ENCODE data around the gene PGAM5. TPM values are rescaled to one million over a fixed set of nuclear protein-coding genes. Genes with fewer than 3 reads are reported as not detected.

PGAM5 gene
- total RNA-seq, 4 donors from 2014 or later = 23.8 to 29.6 (median 26.1) TPM

DNA sequence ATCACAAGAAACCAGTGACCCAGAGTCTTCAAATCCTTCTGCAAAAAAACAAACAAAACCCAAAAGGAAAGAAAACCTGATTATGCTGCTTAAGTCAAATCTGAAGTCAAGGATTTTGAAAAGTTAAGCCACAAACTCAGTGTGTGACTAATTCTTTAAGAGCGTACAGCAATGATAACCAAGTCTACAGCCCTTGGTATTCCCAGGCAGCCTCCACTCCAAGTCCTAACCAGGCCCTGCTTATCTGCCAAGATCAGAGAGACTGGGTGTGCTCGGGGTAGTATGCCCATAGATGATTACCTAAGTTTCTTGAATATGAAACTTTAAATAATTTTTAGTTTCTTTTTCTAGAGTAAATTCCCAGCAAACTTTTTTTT, 13.1 kb downstream of the PGAM5 start:
- H3K4me3 ChIP-seq = no peak overlapping the region
- no peak for ATAC-seq
- no peaks in the 10 kb centered on the region for H3K27me3 ChIP-seq
- no peak overlapping the region for H3K27ac ChIP-seq
- no peaks in the 10 kb centered on the region for H3K9me3 ChIP-seq
- no peaks in the 10 kb centered on the region for H3K4me1 ChIP-seq
- peaks cover 0 to 100% of the 10 kb centered on the region in 2 donors for H3K36me3 ChIP-seq
- 72 to 96% methylated on average over 2 of the region's 2 CpGs for WGBS, 2 donors (ENCODE audit: low coverage in 1 of 2)
- TF ChIP-seq, protein P1, sequence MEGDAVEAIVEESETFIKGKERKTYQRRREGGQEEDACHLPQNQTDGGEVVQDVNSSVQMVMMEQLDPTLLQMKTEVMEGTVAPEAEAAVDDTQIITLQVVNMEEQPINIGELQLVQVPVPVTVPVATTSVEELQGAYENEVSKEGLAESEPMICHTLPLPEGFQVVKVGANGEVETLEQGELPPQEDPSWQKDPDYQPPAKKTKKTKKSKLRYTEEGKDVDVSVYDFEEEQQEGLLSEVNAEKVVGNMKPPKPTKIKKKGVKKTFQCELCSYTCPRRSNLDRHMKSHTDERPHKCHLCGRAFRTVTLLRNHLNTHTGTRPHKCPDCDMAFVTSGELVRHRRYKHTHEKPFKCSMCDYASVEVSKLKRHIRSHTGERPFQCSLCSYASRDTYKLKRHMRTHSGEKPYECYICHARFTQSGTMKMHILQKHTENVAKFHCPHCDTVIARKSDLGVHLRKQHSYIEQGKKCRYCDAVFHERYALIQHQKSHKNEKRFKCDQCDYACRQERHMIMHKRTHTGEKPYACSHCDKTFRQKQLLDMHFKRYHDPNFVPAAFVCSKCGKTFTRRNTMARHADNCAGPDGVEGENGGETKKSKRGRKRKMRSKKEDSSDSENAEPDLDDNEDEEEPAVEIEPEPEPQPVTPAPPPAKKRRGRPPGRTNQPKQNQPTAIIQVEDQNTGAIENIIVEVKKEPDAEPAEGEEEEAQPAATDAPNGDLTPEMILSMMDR (IDR thresholded peaks at IDR 0.05) = no peak
- no peak for TF ChIP-seq POLR2A (IDR thresholded peaks at IDR 0.05)
- no peak for TF ChIP-seq EP300 (IDR thresholded peaks at IDR 0.05)
- TF ChIP-seq POLR2AphosphoS5 (IDR thresholded peaks at IDR 0.05) = no peak

DNA sequence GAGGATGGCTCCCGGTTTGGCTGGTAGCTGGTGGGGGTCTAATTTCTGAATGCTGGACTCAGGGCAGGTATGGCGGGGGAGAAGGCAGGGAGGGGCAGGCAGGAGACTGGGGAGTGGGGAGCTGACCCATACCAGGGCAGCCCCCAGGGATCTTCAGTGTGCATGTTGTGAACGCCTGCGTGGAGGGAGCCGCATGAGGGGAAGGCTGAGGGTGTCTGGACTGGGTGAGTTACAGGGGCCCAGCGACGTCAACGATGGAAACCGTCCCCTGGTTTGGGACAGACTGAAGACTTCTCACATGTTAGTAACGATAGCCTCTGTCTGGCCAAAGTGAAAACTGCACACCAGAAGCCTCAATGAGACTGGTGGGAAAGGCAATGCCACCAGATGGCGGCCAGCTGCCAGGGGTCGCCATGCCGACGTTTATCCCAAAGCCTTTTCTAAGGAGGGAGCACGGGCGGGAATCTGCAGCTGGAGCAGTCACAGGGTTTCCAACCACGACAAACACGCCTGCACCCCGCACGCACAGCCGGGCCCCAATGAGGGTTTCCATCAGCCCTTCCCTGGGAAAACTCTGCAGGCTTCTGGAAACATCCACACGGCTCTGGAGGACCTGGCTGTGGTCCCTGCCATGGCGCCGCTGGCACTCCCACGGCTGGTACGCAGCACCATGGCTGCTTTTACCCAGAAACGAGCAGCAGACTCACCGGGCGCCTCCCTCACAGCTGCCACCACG, 14.0 kb downstream of the PGAM5 start:
- no peak overlapping the region for H3K27ac ChIP-seq
- no peak overlapping the region for H3K4me3 ChIP-seq
- TF ChIP-seq POLR2A (IDR thresholded peaks at IDR 0.05) (no peak), EP300 (IDR thresholded peaks at IDR 0.05) (no peak), POLR2AphosphoS5 (IDR thresholded peaks at IDR 0.05) (no peak)
- TF ChIP-seq, protein P1 (IDR thresholded peaks at IDR 0.05) = no peak
- no peaks in the 10 kb centered on the region for H3K4me1 ChIP-seq
- no peaks in the 10 kb centered on the region for H3K27me3 ChIP-seq
- 91% methylated on average over 6 of the region's 30 CpGs; no CpG with 5 or more reads in 1 of the 2 donors for WGBS, 2 donors (ENCODE audit: low coverage in 1 of 2)
- H3K36me3 ChIP-seq = peaks cover 0 to 98% of the 10 kb centered on the region in 2 donors
- H3K9me3 ChIP-seq = no peaks in the 10 kb centered on the region
- ATAC-seq = no peak

DNA sequence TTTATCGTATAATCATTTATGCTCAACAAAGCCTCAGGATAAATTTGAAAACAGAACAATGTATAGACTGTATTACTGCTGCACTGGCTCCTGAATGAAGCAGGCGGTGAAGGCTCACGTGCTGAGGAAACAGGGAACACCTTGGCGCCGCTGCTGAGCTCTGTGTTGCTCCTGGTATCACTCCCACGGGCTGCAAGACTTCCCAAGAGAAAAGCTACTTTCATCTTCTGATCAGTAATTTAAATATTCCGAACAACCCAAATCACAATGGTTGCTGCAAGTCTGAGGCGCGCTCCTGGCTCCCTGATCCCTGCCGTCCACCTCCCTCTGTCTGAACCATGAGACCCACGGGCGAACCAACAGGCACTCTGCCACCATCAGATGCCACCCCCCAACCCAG, 15.7 kb downstream of the PGAM5 start:
- WGBS, 2 donors (ENCODE audit: low coverage in 1 of 2) = 88 to 96% methylated on average over 4 to 5 of the region's 12 CpGs
- no peak for TF ChIP-seq EP300 (IDR thresholded peaks at IDR 0.05)
- no peak for TF ChIP-seq POLR2AphosphoS5 (IDR thresholded peaks at IDR 0.05)
- TF ChIP-seq POLR2A (IDR thresholded peaks at IDR 0.05) = no peak
- TF ChIP-seq, protein P1 (IDR thresholded peaks at IDR 0.05) = no peak
- Histone ChIP-seq H3K27ac (no peak overlapping the region), H3K36me3 (peaks cover 0 to 98% of the 10 kb centered on the region in 2 donors), H3K4me3 (no peak overlapping the region), H3K4me1 (no peaks in the 10 kb centered on the region), H3K9me3 (no peaks in the 10 kb centered on the region), H3K27me3 (no peaks in the 10 kb centered on the region)
- ATAC-seq = no peak

DNA sequence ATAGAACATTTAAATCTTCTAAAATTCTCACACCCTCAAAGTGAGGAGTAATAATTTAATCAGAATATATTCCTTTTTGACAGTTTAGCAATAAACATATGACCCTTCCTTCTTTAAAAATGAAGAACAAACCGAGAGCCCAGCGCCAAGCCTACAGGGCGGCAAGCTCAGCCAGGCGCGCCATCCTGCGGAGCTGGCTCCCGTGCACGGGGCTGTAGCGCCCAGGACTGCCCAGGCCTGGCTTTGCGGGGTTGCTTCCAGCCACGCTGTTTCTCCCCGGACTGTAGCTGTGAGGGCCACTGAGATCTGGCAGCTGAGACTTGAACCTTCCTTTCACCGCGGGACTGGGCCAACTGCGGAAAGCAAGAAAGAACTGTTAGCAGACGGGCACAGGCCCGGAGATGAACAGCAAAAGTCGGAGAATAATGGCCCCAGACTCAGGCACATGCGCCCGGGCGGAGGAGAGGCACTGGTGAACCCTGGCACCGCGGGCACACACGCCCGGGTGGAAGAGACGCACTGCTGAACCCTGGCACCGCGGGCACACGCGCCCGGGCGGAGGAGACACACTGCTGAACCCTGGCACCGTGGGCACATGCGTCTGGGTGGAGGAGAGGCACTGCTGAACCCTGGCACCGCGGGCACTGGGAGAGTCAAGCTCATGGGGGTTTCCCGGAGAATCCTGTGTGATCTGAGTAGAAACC, 16.6 kb downstream of the PGAM5 start:
- Histone ChIP-seq H3K27ac (no peak overlapping the region), H3K36me3 (peaks cover 0 to 98% of the 10 kb centered on the region in 2 donors), H3K4me3 (no peak overlapping the region), H3K27me3 (no peaks in the 10 kb centered on the region), H3K4me1 (no peaks in the 10 kb centered on the region), H3K9me3 (no peaks in the 10 kb centered on the region)
- 95% methylated on average over 22 of the region's 37 CpGs; no CpG with 5 or more reads in 1 of the 2 donors for WGBS, 2 donors (ENCODE audit: low coverage in 1 of 2)
- no peak for ATAC-seq
- no peak for TF ChIP-seq POLR2A (IDR thresholded peaks at IDR 0.05)
- TF ChIP-seq, protein P1 (IDR thresholded peaks at IDR 0.05) = no peak
- TF ChIP-seq POLR2AphosphoS5 (IDR thresholded peaks at IDR 0.05) = no peak
- no peak for TF ChIP-seq EP300 (IDR thresholded peaks at IDR 0.05)

Data from gastroesophageal sphincter (tissue), 4 donors.